ENCODE data around the gene SMNDC1.

The SMNDC1 gene

DNA sequence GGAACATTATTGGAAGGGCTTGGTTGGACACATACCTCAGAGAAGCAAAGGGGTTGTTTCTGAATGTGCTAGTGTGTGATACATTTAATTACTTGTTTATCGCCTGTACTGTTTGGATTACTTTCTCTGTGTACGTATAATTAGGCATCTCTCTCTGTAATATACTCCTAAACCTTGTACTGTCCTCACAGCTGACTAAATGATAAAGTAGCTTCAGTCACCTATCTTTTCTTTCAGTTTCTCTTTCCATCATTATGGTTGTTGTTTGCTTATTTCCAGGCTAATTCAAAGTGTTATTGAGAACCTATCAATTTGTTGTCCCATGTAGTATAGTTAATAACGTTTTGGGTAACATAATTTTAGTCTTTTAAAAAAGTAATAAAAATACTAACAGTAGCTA lies 63.3 kb downstream of the SMNDC1 start:
- Histone ChIP-seq H3K27me3 (ENCODE audit: insufficient read depth, low read length) (no peaks in the 10 kb centered on the region), H3K9ac (ENCODE audit: low read depth, low read length) (no peak overlapping the region), H3K27ac (ENCODE audit: low read length) (no peak overlapping the region), H3K4me1 (ENCODE audit: insufficient read depth, low read length) (peaks cover 14% of the 10 kb centered on the region; the same call in 1 of the 2 replicates), H3K9me3 (ENCODE audit: insufficient read depth, low read depth, low read length) (no peaks in the 10 kb centered on the region), H3K36me3 (ENCODE audit: insufficient read depth, low read depth, low read length) (no peaks in the 10 kb centered on the region), H3K4me3 (ENCODE audit: low read length) (no peak overlapping the region)
